Epithelial cell of proximal tubule (primary cell): ENCODE data around the gene CIBAR2. TPM values are rescaled to one million over a fixed set of nuclear protein-coding genes. Genes with fewer than 3 reads are reported as not detected.

Source experiments
- DNase-seq: peaks from one replicate; pipeline ENCODE4 v3.0.0-alpha.2; 2011; ENCODE audit warnings: low read depth
- H3K4me3 ChIP-seq: 2 replicates; pipeline ENCODE4 v1.5.1; 2011; ENCODE audit warnings: low read depth, mild to moderate bottlenecking, low read length
- total RNA-seq: library from RNA; depleted of rRNA; stranded (reverse); fragments of >200 nt; gene quantifications from 2 replicates; pipeline ENCODE4 v1.2.3, GENCODE V29; 2015
- TF ChIP-seq, protein P1 (sequence below): conservative IDR thresholded peaks from 2 replicates; pipeline ENCODE4 v1.5.1; 2012; ENCODE audit warnings: low read depth, mild to moderate bottlenecking, low read length

Gene CIBAR2
- total RNA-seq, 1 donor from 2014 or later, result not detected

DNA sequence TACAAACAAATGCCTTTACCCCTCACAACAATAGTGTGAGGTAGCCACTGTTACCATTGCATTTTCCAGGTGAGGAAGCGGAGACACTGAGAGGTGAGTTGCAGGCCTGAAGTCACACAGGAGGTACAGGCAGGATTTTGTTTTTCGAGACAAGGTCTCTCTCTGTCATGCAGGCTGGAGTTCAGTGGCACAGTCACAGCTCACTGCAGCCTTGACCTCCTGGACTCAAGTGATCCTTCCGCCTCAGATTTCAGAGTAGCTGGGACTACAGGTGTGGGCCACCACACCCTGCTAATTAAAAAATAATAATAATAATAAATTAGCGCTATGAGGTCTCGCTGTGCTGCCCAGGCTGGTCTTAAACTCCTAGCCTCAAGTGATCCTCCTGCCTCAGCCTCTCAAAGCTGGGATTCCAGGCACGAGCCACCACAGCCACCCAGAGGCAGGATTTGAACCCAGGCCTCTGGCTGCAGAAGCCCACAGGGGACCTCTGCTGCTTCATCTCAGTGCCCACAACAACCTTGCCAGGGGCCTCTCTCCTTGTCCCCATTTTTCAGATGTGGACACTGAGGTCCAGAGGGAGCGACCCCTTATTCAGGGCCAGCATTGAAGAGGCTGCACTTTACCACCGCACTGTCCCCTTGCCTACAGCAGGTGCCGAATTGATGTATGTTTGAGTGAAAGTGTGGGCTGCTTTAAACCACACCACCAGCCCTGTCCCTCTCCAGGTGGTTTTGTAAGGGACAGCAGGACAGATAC, 16.0 kb upstream of the CIBAR2 start:
- no peak for DNase-seq
- TF ChIP-seq, protein P1, sequence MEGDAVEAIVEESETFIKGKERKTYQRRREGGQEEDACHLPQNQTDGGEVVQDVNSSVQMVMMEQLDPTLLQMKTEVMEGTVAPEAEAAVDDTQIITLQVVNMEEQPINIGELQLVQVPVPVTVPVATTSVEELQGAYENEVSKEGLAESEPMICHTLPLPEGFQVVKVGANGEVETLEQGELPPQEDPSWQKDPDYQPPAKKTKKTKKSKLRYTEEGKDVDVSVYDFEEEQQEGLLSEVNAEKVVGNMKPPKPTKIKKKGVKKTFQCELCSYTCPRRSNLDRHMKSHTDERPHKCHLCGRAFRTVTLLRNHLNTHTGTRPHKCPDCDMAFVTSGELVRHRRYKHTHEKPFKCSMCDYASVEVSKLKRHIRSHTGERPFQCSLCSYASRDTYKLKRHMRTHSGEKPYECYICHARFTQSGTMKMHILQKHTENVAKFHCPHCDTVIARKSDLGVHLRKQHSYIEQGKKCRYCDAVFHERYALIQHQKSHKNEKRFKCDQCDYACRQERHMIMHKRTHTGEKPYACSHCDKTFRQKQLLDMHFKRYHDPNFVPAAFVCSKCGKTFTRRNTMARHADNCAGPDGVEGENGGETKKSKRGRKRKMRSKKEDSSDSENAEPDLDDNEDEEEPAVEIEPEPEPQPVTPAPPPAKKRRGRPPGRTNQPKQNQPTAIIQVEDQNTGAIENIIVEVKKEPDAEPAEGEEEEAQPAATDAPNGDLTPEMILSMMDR, result no peak
- H3K4me3 ChIP-seq, result no peak overlapping the region

DNA sequence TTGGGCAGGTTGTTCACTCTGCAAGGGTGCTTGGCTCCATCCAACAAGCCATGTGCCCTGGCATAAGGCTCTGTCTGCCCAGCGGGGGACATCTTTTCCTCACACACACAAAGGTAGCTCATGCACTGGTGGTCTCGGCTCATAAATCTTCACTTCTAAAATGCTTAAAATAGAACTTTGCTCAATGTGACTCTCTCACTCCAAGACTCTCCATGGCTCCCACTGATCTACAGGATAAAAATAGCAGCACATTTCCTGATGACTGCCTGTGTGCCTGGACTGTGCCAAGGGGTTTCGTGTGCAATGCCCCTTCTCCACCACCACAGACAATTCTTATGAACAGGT, 15.1 kb upstream of the CIBAR2 start:
- TF ChIP-seq, protein P1, result no peak
- DNase-seq, result no peak
- no peak overlapping the region for H3K4me3 ChIP-seq

DNA sequence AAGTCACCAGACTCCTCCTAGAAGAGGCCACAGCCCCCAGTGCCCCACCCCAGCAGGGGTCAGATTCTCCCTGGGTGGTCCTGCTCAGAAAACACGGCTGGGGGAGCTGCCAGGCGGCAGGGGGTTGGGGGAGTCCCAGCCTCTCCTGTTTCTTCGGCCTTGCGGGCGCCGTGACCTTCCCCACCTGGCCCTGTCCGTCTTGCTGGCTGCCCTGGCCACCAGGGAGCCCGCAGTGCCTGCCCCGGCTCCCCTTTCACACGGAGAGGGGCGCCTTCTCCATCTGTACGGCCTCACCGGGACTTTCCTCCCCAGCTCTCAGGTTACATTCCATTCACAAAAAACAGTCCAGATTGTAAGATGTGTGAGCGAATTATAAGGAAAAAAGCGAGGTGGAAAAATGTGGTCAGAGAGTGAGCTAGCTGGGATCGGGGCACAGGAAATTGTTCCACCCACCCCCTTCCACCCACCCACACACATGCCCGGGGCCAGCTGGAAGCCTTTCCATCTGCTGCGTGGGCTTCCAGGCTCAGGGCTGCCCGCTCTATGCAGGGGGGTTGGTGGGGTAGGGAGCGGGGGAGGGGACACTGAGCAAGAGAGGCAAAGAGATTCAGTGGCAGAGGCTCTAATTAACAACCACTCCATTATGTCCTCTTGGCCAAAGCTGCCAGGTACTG, 14.6 kb upstream of the CIBAR2 start:
- H3K4me3 ChIP-seq, result peak overlapping the region; percentile 14
- TF ChIP-seq, protein P1, result no peak
- peak; percentile 23 for DNase-seq

DNA sequence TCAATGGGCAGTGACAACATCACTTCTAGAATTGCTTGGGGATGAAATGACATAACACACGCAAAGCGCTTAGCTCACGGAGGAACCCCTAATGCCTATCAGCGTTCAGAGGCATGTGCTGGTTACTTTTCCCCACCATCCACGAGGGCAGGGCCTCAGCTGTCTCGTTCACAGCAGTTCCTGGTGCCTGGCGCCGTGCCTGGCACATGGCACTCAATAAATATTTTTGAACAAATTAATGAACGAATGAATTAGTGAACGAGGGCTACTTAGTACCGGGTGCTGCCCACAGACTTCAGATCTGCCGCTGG, 14.1 kb upstream of the CIBAR2 start:
- TF ChIP-seq, protein P1, result no peak
- no peak overlapping the region for H3K4me3 ChIP-seq
- no peak for DNase-seq

DNA sequence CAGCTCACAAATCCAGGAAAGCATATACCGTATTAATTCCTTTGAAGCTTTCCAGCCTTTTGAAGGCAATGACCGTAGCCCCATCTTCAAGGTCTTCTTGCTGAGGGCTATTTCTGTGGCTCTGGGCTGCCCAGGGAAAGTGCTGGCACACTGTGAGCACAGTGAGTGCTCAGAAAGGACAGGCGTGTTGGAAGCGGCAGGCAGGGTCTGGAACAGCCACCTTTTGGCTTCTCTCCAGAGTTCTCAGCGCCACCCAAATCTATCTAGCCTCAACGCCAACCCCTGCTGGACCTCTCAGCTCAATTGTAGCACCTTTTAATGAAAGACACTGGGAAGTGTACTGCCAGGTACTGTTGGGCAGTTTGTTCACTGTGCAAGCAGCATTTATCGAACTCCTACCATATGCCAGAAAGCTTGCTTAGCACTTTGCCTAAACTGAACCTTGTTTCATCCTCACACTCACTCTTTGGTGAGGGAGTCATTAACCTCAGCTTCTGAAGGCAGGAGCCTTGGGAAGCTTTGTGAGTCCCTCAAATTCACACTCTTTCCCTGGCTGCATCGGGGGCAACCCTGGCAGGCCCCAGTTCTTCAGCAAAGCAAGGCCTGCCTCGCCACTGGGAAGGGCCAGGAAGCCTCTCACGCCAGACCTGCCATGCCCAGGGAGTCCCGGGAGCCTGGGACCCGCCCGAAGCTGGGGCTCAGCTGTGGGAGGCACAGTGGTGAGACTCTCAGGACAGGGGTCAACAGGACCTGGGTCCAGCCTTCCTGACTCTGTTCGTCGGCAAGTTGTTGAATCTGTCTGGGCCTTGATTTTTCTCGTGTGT, 13.5 kb upstream of the CIBAR2 start:
- no peak overlapping the region for H3K4me3 ChIP-seq
- DNase-seq, result no peak
- TF ChIP-seq, protein P1, result no peak

DNA sequence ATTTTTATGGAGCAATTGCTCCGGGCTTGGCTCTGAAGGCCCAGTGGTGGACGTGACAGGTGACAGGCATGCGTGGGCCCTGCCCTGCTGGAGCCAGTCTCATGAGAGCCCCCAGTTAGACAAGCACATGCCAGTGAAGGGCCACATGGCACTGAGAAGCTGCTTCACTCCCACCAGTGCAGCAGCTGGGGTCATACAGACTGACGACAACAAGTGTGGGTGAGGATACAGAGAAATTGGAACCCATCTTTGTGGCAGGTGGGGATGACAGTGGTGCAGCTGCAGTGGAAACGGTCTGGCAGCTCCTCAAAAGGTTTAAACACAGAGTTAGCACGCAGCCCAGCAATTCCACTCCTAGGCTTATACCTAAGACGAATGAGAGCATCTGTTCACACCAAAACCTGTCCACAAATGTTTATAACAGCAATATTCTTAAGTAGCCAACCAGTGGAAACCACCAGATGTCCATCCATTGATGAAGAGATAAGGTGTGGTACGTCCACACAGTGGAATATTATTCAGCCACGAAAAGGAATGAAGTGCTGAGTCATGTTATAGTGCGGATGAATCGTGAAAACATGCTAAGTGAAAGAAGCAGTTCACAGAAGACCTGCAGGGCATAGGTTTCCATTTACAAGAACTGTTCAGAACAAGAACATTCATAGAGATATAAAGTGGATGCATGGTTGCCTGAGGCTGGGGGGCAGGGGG, 12.5 kb upstream of the CIBAR2 start:
- H3K4me3 ChIP-seq, result no peak overlapping the region
- TF ChIP-seq, protein P1, result no peak
- DNase-seq, result no peak
